Fibroblast of peridontal ligament (primary cell): ENCODE measurements around the gene DLX2.
A peak's percentile ranks its signal among the peaks of the same experiment; 100 is the strongest.
"Not testable (repeated sequence)": the region's sequence is repeated elsewhere in the genome, so short reads cannot be mapped to it uniquely, and the experiment has no call there.

ENCODE experiments used
- DNase-seq: peaks from one replicate; pipeline ENCODE4 v3.0.0-alpha.2; 2010; ENCODE audit errors: extremely low read depth

The DLX2 gene

DNA sequence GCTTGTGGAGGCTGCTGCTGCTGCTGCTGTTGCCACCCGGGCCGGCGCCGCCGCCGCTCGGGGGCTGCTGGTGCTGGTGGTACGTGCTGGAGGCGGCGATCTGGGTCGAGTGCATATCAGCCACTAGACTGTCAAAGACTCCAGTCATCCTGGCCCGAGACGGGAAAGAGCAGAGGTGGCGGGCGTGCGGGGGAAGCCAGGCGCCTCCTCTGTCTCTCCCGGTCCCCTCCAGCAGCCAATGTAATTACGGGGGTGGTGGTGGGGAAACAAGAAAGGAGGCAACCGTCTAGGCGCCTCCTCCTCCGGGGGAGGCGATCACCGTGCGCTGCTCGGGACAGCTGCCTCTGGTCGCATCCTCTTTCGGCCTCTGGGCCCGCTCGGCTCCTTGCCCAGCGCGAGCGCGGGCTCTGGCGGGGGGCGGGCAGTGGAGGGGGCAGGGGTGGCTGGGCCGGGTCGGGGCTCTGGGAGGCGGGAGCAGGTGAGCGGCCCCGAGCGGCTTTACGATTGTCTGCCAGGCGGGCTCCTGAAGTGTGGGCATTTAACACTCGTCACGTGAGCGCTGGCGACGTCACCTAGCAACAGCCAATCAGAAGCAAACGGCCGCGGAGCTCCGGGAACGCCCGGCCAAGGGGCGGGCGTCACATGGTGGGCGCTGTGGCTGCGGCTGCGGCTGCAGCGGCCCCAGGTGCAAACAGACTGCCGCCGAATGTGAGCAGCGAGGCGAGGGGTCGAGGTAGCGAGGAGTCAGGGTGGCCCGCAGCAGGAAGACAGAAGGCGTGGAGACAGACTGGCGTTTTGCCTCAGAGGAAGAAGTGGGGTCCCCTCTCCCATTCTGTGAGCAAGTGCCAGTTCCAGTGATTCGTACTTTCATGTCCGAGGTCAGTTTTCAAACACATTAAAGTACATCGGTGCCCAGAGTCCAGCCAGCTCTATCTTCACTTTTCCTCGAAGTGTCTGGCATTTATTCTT, at the start of gene DLX2:
DLX2 (minus strand) TSS at position 510 of the 969 bp plus-strand sequence; CDS start at position 148, 362 bp downstream.
- DNase-seq = peak; percentile 95

DNA sequence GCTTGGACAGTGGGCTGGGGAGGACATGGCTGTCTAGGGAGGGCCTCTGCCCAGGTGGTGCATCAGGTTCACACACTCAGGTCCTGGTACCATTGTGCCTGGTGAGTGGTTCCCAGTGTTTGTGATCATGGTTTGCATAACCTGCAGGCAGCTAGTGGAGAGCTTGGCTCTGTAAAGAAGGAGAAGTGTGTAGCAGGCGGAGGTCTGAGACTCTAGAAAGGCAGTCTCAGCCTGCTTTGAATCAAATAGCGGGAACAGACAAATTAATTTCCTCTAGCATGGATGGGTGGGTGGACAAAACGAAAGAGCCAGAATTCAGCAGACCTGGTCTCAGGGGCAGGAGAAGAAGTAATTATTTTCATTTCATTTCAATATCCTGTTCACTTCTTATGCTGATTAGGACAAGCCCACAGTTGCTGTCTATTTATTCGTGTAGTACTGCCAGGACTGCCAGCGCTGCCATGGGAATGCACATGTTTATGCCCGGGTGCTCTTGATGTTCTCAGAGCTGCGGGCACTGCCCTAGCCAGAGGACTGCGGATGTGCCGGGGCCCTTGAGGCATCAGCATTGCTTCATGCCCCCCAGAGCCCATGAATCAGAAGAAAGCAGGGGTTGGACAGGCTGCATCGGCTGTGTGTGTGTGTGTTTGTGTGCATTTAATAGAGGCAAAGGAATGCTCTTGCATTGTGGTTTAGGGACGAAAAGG, 45.4 kb upstream of the DLX2 start:
- DNase-seq = peak; percentile 70

DNA sequence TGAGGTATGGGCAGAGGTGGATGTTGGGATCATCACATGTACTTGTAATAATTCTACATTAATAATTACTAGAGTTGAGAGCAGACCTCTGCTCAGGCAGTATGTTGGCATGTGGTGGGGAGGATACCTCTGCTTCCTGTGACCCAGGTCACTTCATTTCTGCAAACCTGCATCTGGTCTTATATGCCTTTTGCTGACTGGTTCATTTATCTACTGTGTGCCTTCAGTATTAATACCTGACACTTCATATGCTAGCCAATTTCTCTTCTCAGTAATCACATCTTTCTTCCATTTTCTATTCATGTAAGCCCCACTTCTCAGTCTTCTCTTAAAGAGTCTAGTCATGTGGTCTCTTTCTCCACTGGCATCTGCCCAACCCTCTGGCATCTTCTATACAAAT, 41.1 kb upstream of the DLX2 start:
- no peak for DNase-seq

DNA sequence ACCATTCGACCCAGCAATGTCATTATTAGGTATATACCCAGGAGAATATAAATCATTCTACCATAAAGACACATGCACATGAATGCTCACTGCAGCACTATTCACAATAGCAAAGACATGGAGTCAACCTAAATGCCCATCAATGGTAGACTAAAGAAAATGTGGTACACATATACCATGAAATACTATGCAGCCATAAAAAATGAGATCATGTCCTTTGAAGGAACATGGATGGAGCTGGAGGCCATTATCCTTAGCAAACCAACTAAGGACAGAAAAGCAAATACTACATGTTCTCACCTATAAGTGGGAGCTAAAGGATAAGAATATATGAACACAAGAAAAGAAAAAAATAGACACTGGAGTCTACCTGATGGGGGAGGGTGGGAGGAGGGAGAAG, 36.0 kb upstream of the DLX2 start:
- DNase-seq = not testable (repeated sequence)

DNA sequence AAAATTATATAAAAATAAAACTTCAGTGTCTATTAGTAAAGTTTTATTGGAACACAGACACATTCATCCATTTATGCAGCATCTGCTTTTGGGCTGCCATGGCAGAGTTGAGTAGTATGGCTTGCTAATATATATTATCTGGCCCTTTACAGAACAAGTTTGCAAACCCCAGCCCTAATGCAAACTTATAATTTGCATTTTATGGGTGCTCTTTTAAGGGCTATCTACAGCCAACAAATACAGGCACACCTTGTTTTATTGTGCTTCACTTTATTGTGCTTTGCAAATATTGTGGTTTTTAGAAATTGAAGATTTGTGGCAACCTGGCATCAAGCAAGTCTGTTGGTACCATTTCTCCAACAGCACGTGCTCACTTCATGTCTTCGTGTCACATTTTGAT, 35.2 kb upstream of the DLX2 start:
- DNase-seq = no peak

DNA sequence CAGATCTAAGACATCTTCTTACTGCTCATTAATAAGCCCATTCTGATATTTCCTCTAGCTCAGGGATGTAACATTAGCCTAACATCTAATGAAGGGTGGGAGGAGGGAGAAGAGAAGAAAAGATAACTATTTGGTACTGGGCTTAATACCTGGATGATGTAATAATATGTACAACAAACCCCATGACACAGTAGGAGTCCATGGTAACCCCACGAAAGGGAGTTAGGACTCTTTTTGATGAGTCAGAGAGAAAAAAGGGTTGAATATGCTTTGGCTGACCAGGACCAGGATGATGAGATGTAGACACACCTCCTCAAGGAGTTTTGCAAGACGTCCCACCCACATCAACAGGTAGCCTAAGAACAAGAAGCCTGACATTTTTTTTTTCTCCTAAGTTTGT, 34.4 kb upstream of the DLX2 start:
- DNase-seq = no peak

DNA sequence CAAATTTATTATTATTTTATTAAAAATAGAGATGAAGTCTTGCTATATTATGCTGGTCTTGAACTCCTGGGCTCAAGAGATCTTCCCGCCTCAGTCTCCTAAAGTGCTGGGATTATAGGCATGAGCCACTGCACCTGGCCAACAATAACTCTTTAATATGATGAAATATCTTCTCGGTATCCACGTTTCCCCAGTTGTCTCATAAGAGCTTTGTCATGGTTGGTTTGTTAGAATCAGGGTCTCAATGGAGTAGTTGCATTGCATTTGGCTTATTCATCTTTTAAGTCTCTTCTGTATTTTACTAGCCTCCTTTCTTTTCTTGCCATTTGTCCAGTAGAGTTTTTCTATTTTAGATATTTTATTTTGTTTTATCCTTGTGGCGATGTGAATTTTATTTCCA, 32.7 kb upstream of the DLX2 start:
- no peak for DNase-seq

DNA sequence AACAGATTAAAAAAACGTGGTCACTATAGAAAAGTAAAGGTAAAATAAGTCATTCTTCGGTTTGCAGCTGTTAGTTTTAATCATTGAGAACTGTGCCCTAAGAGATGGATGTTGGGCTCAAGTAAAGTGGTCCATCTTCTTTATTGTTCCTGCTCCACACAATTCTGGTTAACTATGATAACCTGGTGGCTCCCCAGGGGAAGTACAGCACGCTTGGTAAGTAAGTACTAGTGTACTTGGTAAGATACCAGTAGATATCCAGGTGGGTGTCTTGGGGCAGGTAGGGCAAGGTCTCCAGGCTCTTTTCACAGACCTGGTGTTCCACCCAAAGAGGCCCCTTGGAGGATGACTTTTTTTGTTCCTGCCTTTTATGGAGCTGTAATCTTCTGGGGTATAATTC, 31.6 kb upstream of the DLX2 start:
- no peak for DNase-seq

DNA sequence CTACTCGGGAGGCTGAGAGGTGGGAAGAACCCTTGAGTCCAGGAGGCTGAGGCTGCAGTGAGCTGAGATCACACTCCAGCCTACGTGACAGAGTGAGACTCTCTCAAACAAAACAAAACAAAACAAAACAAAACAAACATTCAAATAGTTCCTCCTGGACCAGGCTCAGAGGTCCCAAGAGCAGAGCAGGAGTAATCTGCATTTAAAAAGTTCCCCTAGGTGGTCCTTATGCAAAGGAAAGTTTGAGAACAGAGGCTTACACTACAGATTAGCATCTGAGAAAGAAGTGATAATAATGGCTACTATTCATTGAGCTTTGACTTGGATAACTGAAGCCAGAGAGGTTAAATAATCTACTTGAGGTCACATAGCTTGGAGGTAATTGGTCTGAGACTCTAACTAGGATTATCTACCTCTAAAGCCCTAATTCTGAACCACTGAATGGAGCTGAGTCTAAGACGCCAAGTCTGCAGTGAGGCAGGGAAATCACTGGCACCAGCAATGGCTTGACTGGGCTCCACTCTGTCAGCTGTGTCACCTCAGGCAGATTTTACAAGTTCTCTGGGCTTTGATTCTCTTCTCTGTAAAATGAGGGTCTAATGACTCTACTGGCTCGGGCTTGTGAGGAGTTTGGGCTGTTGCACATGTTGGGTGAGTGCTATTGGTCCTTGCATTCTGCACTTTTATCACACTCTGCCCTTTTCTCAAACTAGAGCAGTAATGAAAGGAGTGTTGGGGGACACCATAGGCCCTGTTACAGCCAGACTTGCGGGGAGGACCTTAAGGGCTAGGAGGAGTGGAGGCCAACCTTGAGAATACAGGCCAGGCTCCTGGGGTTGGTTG, 29.2 kb upstream of the DLX2 start:
- DNase-seq = no peak

DNA sequence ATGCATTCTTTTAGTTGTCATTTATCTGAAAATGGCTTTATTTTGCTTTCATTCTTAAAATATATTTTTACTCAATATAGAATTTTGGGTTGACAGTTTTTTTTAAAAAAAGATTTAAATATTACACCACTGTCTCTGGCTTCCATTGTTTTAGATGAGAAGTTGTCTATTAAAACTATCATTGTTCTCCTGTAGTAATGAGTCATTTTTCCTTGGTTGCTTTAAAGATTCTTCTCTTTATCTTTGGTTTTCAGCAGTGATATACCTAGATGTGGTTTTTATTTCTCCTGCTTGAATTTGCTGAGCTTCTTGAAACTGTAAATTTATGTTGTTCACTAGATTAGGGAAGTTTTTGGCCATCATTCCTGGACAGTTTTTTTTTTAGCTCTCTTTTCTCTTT, 26.7 kb upstream of the DLX2 start:
- no peak for DNase-seq

DNA sequence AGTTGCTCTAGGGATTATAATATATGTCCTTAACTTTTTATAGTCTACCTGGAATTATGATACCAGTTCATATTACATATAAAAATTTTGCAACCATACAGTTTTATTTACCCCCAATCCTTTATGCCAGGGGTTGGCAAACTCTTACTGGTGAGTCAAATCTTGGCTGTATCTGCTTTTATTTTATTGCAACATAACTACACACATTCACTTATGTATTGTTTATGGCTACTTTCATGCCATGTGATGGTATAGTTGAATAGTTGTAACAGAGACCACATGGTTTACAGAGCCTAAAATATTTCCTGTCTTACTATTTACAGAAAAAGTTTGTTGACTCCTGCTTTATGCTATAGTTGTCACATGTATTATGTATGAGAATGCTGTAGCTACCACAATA, 25.8 kb upstream of the DLX2 start:
- peak; percentile 48 for DNase-seq

DNA sequence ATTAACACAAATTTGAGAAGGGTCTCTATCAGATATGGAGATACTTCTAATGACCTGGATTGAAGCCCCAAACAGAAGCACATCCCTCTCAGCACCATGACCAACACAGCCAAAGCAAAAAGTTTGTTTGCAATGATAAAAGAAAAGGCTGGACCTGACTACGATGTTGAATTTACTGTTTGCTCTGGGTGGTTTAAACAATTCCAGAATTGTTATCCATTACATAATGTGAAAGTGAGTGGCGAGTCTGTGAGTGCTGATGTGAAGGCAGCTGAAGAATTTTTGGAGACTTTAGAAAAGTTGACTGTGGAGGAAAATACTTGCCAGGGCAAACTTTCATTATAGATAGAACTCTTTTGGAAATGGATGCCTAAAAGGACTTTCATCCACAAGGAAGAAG, 17.4 kb upstream of the DLX2 start:
- DNase-seq = peak; percentile 52

DNA sequence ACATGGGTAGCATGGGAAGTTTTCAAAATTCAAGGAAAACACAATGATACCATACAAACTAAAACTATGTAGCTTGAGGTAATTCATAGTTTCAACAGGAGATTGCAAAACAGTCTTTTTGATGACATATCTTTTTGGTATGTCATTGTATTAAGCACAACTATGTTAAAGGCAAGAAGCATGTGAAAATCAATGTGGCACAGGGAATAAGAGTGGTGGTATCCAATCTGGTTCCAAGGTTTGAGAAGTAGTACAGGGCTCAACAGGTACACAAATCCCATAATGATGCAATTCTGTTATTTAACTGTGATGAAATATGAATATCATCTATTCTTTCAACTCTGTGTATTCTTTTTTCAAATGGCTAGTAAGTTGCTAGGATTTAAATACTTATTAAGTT, 16.4 kb upstream of the DLX2 start:
- peak; percentile 89 for DNase-seq

DNA sequence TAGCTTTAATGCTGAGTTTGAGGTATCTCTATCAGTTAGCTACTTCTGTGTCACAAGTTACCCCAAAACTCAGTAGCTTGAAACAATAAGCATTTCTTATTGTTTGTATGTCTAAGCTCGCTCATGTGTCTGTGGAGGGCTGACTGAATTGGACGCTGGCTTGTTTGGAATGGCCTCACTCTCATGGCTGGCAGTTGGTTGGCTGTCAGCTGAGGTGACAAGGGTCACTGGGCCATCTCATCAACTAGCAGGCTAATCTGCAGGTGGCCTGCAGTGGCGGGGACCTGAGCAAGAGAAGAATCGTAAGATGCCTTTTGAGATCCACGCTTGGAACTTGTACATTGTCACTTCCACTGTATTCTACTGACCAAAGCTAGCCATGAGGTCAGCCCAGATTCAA, 13.4 kb upstream of the DLX2 start:
- no peak for DNase-seq

DNA sequence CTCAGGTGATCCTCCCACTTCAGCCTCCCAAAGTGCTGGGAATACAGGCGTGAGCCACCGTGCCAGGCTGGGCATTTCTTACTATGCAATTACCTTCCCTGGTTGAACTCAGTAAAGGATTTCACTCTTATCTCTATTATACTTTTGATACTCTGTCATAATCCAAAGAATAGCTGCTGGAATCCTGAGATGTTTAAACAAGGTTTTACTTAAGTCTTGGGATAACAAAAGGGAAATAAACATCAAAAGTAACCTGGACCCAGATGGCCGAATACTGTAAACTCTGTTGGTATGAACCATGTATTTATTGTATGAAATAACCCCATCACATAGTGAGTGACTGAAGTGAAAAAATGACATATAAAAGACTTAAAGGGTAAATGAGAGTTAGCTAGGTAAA, 11.9 kb upstream of the DLX2 start:
- DNase-seq = no peak

DNA sequence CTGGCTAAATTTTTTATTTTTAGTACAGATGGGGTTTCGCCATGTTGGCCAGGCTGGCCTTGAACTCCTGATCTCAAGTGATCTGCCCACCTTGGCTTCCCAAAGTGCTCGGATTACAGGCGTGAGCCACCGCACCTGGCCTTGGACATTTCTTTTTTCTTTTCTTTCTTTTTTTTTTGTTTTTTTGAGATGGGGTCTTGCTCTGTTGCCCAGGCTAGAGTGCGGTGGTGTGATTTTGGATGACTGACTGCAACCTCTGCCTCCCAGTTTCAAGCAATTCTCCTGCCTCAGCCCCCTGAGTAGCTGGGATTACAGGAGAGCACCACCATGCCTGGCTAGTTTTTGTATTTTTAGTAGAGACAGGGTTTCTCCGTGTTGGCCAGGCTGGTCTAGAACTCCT, 11.5 kb upstream of the DLX2 start:
- DNase-seq = not testable (repeated sequence)

DNA sequence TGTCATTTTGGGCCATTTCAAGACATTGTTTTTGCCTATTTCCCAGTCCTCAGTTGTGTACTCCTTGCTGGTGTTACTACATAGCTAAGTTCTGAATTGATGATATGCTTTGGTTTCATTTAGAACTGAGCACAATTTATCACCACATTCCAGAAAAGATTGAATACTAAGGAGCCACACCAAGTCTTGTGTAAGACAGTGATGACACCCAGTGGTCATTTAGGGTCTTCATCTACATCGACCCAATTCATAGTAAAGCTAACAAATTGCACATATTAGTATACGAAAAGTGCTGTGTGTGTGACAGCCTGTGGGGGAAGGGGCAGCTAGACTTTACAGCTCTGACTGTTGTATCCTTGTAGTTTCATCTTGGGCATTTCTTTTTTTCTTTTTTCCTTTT, 10.9 kb upstream of the DLX2 start:
- peak; percentile 83 for DNase-seq

DNA sequence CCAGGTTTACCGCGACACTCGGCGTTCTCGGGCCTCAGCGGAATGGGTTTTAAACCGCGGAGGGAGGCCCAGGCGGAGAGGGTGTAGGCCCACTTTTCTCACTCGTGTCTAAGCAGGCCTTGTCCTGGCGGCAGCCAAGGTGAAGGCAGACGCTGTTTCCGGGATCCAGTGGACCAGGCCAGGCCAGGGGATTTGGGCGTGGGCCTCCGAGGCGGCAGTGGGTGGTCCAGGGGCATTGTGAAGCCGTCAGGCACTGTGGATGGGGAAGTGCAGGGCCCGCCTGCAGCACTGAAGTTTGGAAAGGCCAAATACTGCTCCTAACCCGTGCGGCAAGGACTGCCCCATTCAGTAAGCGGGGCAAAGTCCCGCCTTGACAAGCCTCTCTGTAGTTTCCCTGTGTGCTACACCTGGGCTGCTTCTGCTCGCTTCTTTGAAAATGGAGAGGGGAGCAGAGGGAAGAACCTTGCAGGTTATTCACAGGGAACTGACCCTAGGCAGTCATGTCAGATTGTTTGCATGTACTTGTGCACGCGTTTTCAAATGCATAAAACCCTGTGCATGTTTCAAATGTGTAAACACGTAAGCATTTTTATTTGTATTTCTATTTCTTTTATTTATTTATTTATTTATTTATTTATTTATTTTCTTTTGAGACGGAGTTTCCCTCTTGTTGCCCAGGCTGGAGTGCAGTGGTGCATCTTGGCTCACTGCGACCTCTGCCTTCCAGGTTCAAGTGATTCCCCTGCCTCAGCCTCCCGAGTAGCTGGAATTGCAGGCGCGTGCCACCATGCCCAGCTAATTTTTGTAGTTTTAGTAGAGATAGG, 7.5 kb upstream of the DLX2 start:
- no peak for DNase-seq

DNA sequence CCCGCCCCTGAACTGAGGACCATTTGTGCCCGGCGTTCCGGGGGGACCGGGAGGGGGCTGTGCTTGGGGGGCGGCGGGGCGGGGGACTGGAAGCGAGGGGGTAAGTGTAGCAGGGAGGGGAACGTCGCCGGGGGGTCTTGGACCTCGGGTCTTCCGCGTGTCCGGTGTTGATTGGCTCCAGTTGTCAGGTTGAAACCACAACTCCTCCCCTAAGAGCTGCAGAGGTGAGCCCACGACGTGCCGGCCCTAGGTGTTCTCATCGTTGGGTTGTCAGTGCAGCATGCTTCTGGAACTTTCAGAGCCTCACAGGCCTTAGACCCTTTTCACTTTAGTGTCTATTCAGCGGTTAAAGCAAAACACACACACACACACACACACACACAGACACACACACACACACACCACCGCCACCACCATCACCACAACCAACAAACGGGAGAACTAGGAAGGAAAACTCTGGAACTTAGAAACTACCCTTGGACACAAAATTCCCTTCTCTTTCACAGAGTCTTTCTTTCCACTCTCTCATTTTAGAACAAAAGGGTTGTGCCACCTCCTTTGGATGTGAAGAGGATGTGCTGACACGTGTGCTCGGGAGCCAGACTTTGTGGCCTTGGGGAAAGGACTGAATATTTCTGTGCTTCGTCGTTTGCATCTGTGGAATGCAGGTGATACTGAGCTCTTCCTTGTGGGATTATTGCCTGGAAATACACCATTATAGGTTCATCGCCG, 6.7 kb upstream of the DLX2 start:
- no peak for DNase-seq

DNA sequence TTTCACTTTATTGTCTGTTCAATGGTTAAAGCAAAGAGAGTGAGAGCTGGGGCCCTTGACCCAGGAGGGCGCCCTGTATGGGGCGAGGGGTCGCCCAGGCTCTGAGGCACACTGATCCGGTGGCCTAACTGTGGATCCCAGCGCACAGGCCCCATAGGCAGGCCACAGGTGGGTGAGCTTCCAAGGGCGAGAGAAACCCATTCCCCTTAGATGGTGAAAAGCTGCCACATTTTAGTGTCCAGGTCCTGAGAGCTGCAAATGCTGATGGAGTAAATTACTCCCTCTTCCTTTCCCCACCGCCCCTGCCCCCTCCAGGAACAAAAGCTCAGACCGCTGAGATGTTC, 5.9 kb upstream of the DLX2 start:
- DNase-seq = no peak
